ENCODE measurements around the gene HDAC3. TPM values are rescaled to one million over a fixed set of nuclear protein-coding genes. Genes with fewer than 3 reads are reported as not detected.

Gene HDAC3
- total and polyA plus RNA-seq, 2 donors (not counting 1 experiment from before 2014, with no cell fraction given): 85.5 to 94.0 TPM

DNA sequence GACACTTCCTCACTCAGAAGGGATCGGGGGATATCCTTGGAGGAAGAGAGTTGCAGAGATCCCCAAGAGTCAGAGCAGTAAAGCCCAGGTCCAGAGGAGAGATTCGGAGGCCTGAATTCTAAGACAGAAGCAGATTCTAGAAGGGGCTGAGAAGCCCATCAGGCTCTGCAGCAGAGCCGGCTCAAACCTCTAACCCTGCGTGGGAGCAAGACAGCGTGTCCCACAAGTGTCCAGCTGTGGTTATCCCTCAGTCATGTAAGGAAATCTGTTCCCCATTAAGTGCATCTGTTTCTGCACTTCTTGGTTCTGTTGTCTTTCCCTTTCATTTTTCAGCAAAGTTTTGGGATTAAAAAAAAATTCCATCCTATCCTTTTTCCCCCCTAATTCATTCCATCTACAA, 13.0 kb downstream of the HDAC3 start:
- Histone ChIP-seq H2AFZ (ENCODE audit: insufficient read depth, low read depth, low read length, poor library complexity, severe bottlenecking) (peak overlapping the region; percentile 7), H3K9ac (ENCODE audit: low read length) (no peak overlapping the region), H3K4me2 (replicated peaks; ENCODE audit: low read depth, low read length, poor library complexity, severe bottlenecking) (peak overlapping the region; percentile 55), H3K27ac (ENCODE audit: low read length in 2 of 2) (peak overlapping the region; percentile 62 to 64), H3K27me3 (replicated peaks in 1 of 4; ENCODE audit: control extremely low read depth in 1 of 4, control insufficient read depth in 3 of 4, insufficient read depth in 4 of 4, low read length in 3 of 4) (no peaks in the 10 kb centered on the region), H3K36me3 (replicated peaks in 1 of 2; ENCODE audit: control extremely low read depth in 1 of 2, control insufficient read depth in 1 of 2, extremely low read depth in 1 of 2, insufficient read depth in 2 of 2, low read length in 1 of 2) (peaks cover 0 to 55% of the 10 kb centered on the region in 2 experiments), H3K79me2 (ENCODE audit: control insufficient read depth, insufficient read depth, low read length) (peaks cover 23% of the 10 kb centered on the region), H3K4me1 (ENCODE audit: control insufficient read depth in 2 of 2, insufficient read depth in 2 of 2, low read length in 2 of 2) (peaks cover 21 to 30% of the 10 kb centered on the region in 2 donors), H4K20me1 (ENCODE audit: control insufficient read depth, insufficient read depth, low read length, poor library complexity, severe bottlenecking) (no peaks in the 10 kb centered on the region), H3K4me3 (ENCODE audit: control extremely low read depth in 1 of 5, extremely low read depth in 1 of 5, insufficient read depth in 1 of 5, low read depth in 2 of 5, low read length in 4 of 5) (peak overlapping the region in 1 of 5 experiments; percentile 2), H3K9me3 (ENCODE audit: control extremely low read depth in 1 of 3, control insufficient read depth in 2 of 3, insufficient read depth in 1 of 3, low read length in 2 of 3) (no peaks in the 10 kb centered on the region)
- no peak for ATAC-seq (ENCODE audit: low read depth)
- Mint-ChIP-seq H3K27me3 (no peaks in the 10 kb centered on the region), H3K27ac (peak overlapping the region; percentile 76), H3K4me1 (peaks cover 23% of the 10 kb centered on the region), H3K4me3 (peak overlapping the region; percentile 35), H3K9me3 (ENCODE audit: insufficient read depth) (no peaks in the 10 kb centered on the region)
- intact Hi-C loops (cut with micrococcal nuclease): no loop called here
- ChIA-PET POLR2A (interaction anchor here (0.6 to 1.3 kb wide), 5 partner anchors 10 to 60 kb away, joined by 4 to 9 read pairs (median 4); partner anchors contain the start of genes FCHSD1 and RELL2), CTCF (interaction anchor here (0.7 to 28.1 kb wide), 8 partner anchors 10 to 334 kb away, joined by 3 to 760 read pairs (median 6); partner anchors contain the start of genes HDAC3 and RELL2)
- 85% methylated on average over 5 of the region's 5 CpGs for WGBS (ENCODE audit: insufficient coverage)
- no peak for TF ChIP-seq EZH2 (IDR thresholded peaks at IDR 0.05; ENCODE audit: borderline replicate concordance, insufficient read depth, low read depth, low read length, poor library complexity, severe bottlenecking)
- TF ChIP-seq CTCF (IDR thresholded peaks at IDR 0.05): no peak
- no peak for DNase-seq

- peaks cover 25% of the 10 kb centered on the region for H3K4me1 Mint-ChIP-seq
- H3K36me3 ChIP-seq (replicated peaks in 1 of 2; ENCODE audit: control extremely low read depth in 1 of 2, control insufficient read depth in 1 of 2, extremely low read depth in 1 of 2, insufficient read depth in 2 of 2, low read length in 1 of 2): peaks cover 0 to 51% of the 10 kb centered on the region in 2 experiments
- DNase-seq: peak; percentile 72
These were observed 13.5 kb downstream of the HDAC3 start for GRCh38 chr5:141623186-141623585.

More at GRCh38 chr5:141623186-141623585, 13.5 kb downstream of the HDAC3 start:
- TF ChIP-seq CTCF (IDR thresholded peaks at IDR 0.05) (no peak), EZH2 (IDR thresholded peaks at IDR 0.05; ENCODE audit: borderline replicate concordance, insufficient read depth, low read depth, low read length, poor library complexity, severe bottlenecking) (no peak)
- Histone ChIP-seq H3K9ac (ENCODE audit: low read length) (no peak overlapping the region), H2AFZ (ENCODE audit: insufficient read depth, low read depth, low read length, poor library complexity, severe bottlenecking) (peak overlapping the region; percentile 7), H3K4me2 (replicated peaks; ENCODE audit: low read depth, low read length, poor library complexity, severe bottlenecking) (peak overlapping the region; percentile 55), H3K79me2 (ENCODE audit: control insufficient read depth, insufficient read depth, low read length) (peaks cover 28% of the 10 kb centered on the region), H3K27ac (ENCODE audit: low read length in 2 of 2) (peak overlapping the region; percentile 62 to 64), H3K4me1 (ENCODE audit: control insufficient read depth in 2 of 2, insufficient read depth in 2 of 2, low read length in 2 of 2) (peaks cover 21 to 30% of the 10 kb centered on the region in 2 donors), H3K4me3 (ENCODE audit: control extremely low read depth in 1 of 5, extremely low read depth in 1 of 5, insufficient read depth in 1 of 5, low read depth in 2 of 5, low read length in 4 of 5) (peak overlapping the region in 1 of 5 experiments; percentile 2), H3K9me3 (ENCODE audit: control extremely low read depth in 1 of 3, control insufficient read depth in 2 of 3, insufficient read depth in 1 of 3, low read length in 2 of 3) (no peaks in the 10 kb centered on the region), H3K27me3 (replicated peaks in 1 of 4; ENCODE audit: control extremely low read depth in 1 of 4, control insufficient read depth in 3 of 4, insufficient read depth in 4 of 4, low read length in 3 of 4) (no peaks in the 10 kb centered on the region), H4K20me1 (ENCODE audit: control insufficient read depth, insufficient read depth, low read length, poor library complexity, severe bottlenecking) (no peaks in the 10 kb centered on the region)
- ATAC-seq (ENCODE audit: low read depth): peak; percentile 19
- ChIA-PET POLR2A (interaction anchor here (1.0 to 1.3 kb wide), 2 partner anchors 11 to 14 kb away, joined by 4 to 9 read pairs; partner anchors contain the start of gene RELL2), CTCF (interaction anchor here (1.1 to 28.1 kb wide), 6 partner anchors 14 to 110 kb away, joined by 3 to 760 read pairs (median 10); partner anchors contain the start of genes HDAC3 and RELL2)
- peak overlapping the region; percentile 76 for H3K27ac Mint-ChIP-seq
- peak overlapping the region; percentile 35 for H3K4me3 Mint-ChIP-seq
- H3K27me3 Mint-ChIP-seq: no peaks in the 10 kb centered on the region
- no peaks in the 10 kb centered on the region for H3K9me3 Mint-ChIP-seq (ENCODE audit: insufficient read depth)
- intact Hi-C loops (cut with micrococcal nuclease): no loop called here

Data from B cell (primary cell).